ENCODE measurements around the gene CR2. TPM values are rescaled to one million over a fixed set of nuclear protein-coding genes. Genes with fewer than 3 reads are reported as not detected.
"Not testable (repeated sequence)": the region's sequence is repeated elsewhere in the genome, so short reads cannot be mapped to it uniquely, and the experiment has no call there.

Gene CR2
- total RNA-seq, 1 donor from 2014 or later, result not detected

- no peak for DNase-seq
These were observed 450 bp upstream of the CR2 start for GRCh38 chr1:207453710-207454045.

GRCh38 chr1:207455183-207455754, 1.1 kb downstream of the CR2 start:
- no peak for DNase-seq

- no peak for DNase-seq
These were observed 4.3 kb downstream of the CR2 start for GRCh38 chr1:207458414-207458813.

- DNase-seq, result no peak
These were observed 4.9 kb downstream of the CR2 start for GRCh38 chr1:207459008-207459407.

GRCh38 chr1:207461649-207462048, 7.5 kb downstream of the CR2 start:
- no peak for DNase-seq

- DNase-seq, result no peak
These were observed 8.4 kb downstream of the CR2 start for GRCh38 chr1:207462535-207462934.

GRCh38 chr1:207463021-207463420, 8.9 kb downstream of the CR2 start:
- DNase-seq, result no peak

GRCh38 chr1:207463571-207463970, 9.4 kb downstream of the CR2 start:
- no peak for DNase-seq

GRCh38 chr1:207470927-207471326, 16.8 kb downstream of the CR2 start:
- no peak for DNase-seq

GRCh38 chr1:207474210-207474609, 20.1 kb downstream of the CR2 start:
- no peak for DNase-seq

- DNase-seq, result no peak
These were observed 32.1 kb downstream of the CR2 start for GRCh38 chr1:207486198-207486597.

GRCh38 chr1:207487636-207488035, 33.5 kb downstream of the CR2 start:
- no peak for DNase-seq

- no peak for DNase-seq
These were observed 39.1 kb downstream of the CR2 start for GRCh38 chr1:207493212-207493611.

- no peak for DNase-seq
These were observed 40.0 kb downstream of the CR2 start for GRCh38 chr1:207494171-207494570.

GRCh38 chr1:207495281-207495680, 41.2 kb downstream of the CR2 start:
- DNase-seq, result not testable (repeated sequence)

GRCh38 chr1:207495801-207496792, 42.0 kb downstream of the CR2 start, which contains the start of gene CR1:
CR1 (plus strand) TSS chr1:207496157; CDS start chr1:207496268, 111 bp downstream.
- no peak for DNase-seq

- DNase-seq, result no peak
These were observed 43.8 kb downstream of the CR2 start for GRCh38 chr1:207497941-207498340.

GRCh38 chr1:207499573-207499972, 45.4 kb downstream of the CR2 start:
- DNase-seq, result no peak

GRCh38 chr1:207500306-207500705, 46.2 kb downstream of the CR2 start:
- no peak for DNase-seq

- DNase-seq, result no peak
These were observed 46.9 kb downstream of the CR2 start for GRCh38 chr1:207501071-207501470.

- no peak for DNase-seq
These were observed 48.6 kb downstream of the CR2 start for GRCh38 chr1:207502726-207503125.

GRCh38 chr1:207503950-207504349, 49.8 kb downstream of the CR2 start:
- DNase-seq, result no peak

- no peak for DNase-seq
These were observed 50.3 kb downstream of the CR2 start for GRCh38 chr1:207504438-207504837.

GRCh38 chr1:207510444-207510843, 56.3 kb downstream of the CR2 start:
- no peak for DNase-seq

All from occipital lobe (tissue), 2 donors.